ENCODE results near the gene OXER1.

Gene OXER1

DNA sequence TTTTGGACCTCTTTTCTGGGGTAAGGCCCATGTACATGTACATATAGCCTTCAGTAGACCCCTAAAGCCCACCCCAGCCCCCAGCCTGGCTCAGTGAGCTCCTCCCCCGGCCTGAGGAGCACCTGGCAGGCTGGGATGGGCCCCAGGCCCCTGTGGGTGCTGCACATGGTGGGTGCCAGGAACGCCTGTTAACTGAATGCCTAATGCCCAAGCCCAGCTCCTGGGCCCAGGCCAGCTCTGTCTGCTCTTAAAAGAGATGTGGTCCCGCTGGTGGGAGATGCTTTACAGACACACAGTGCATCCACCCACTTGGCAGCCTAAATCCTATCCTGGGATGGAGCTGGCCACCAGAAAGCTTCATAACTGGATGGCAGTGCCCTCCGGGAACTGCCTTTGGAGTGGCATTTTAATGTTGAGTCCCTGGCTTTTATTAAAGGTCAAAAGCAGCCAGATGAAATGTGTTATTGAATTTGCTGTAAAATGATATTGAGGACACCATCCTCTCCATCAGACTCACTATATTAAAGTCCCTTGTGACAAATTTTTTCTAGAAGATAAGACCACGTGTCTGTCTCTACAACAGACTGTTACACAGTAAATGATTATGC, 7.7 kb upstream of the OXER1 start:
- Histone ChIP-seq H3K4me1 (ENCODE audit: insufficient read depth, low read length) (no peaks in the 10 kb centered on the region), H2AFZ (ENCODE audit: low read depth, low read length) (no peak overlapping the region), H3K4me3 (ENCODE audit: low read length) (no peak overlapping the region), H3K9me3 (ENCODE audit: low read length) (no peaks in the 10 kb centered on the region), H3K27me3 (ENCODE audit: insufficient read depth, low read length) (no peaks in the 10 kb centered on the region), H3K36me3 (ENCODE audit: insufficient read depth, low read length) (no peaks in the 10 kb centered on the region)

DNA sequence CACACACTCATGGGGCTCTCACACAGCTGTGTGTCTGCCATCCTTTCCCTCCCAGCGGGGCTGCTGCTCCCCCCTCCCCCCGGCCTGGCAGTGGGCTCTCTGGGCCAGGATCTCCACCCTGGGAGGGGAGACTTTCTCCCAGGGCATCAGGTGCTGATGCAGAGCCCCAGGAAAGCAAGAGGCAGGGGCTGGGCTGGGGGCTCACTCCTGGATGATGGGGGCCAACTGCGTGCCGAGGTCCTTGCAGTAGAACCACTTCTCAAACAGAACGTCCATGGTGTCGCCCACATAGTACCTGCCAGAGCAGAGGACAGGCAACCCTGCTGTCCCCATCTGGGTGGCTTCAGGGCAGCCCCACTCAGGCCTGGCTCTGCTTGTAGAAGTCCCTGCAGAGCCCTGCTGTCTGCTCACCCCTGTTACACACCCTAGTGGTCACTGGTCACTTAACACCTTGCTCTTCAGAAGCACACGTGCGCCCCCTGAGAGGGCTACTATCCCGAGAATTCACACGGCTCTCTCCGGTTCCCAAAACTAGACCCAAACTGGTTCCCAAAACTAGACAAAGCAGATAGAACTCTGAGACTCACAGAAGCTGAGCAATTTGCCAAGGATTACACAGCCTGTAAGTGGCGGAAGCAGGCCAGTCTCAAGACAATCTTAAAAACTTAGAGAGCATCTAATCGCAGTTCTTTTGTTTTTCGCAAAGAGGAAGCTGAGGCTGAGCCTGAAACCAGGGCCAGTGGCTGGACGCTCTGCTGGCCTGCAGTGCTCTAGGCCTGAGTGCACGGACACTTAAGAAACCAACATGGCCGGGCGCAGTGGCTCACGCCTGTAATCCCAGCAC, 6.6 kb upstream of the OXER1 start:
- Histone ChIP-seq H3K4me1 (ENCODE audit: insufficient read depth, low read length) (no peaks in the 10 kb centered on the region), H3K27me3 (ENCODE audit: insufficient read depth, low read length) (no peaks in the 10 kb centered on the region), H3K36me3 (ENCODE audit: insufficient read depth, low read length) (no peaks in the 10 kb centered on the region), H3K9me3 (ENCODE audit: low read length) (no peaks in the 10 kb centered on the region), H2AFZ (ENCODE audit: low read depth, low read length) (no peak overlapping the region), H3K4me3 (ENCODE audit: low read length) (no peak overlapping the region)

DNA sequence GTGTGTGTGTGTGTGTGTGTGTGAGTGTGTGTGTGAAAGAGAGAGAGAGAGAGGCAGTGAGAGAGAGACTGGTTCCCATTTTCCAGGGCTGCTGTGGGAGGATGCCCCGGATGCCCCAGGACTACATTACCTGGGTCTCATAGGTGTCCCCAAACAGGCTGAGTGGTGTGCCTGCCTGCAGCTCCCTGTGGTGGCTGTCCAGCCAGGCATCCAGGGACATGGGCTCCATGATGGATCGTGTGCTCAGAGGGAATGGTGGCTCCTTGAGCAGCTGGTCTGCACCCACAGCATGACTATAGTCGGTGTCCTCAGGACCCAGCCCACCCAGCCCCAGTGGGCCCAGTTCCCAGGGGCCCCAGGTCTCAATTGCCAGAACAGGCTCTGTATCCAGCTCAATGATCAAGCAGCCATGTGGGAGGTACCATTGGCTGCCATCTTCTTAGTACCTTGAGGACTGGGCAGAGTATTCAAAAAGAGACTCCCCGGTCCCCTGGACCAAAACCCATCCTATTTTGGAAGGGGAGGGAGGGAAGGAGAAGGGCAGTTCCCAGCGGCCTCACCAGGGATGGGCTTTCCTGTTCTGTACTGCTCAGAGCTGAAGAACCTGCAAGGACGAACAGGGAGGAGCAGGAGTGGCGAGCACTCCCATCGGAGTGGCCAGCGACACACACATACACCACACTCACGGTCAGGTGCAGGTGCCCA, 5.8 kb upstream of the OXER1 start:
- no peaks in the 10 kb centered on the region for H3K36me3 ChIP-seq (ENCODE audit: insufficient read depth, low read length)
- H3K9me3 ChIP-seq (ENCODE audit: low read length), result no peaks in the 10 kb centered on the region
- H3K27me3 ChIP-seq (ENCODE audit: insufficient read depth, low read length), result no peaks in the 10 kb centered on the region
- H3K4me1 ChIP-seq (ENCODE audit: insufficient read depth, low read length), result no peaks in the 10 kb centered on the region
- no peak overlapping the region for H2AFZ ChIP-seq (ENCODE audit: low read depth, low read length)
- H3K4me3 ChIP-seq (ENCODE audit: low read length), result no peak overlapping the region

DNA sequence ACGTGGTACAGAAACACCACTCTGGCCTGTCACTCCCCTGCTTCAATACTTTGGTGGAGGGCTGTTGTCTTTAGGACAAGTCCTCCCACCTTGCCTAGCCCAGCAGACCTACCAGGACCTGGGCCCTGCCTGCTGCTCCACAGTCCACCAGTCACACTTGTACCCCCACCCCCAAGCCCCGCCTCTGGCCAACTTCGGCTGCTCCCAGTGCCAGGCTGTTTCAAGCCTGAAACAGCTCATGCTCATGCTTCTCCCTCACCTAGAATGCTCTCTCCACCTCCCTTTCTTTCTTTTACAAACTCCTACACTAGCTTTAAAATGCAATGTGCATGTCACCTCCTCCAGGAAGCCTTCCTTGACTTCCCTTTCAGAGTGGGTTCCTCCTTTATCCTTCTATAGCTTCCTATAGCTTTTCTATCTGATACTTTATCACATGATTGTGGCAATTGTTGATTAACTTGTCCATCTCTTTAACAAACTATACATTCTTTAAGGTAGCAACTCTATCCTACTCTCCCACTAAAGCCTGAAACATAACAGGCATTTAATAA, 4.8 kb upstream of the OXER1 start:
- Histone ChIP-seq H3K9me3 (ENCODE audit: low read length) (no peaks in the 10 kb centered on the region), H3K27me3 (ENCODE audit: insufficient read depth, low read length) (no peaks in the 10 kb centered on the region), H3K4me3 (ENCODE audit: low read length) (no peak overlapping the region), H3K36me3 (ENCODE audit: insufficient read depth, low read length) (no peaks in the 10 kb centered on the region), H2AFZ (ENCODE audit: low read depth, low read length) (no peak overlapping the region), H3K4me1 (ENCODE audit: insufficient read depth, low read length) (no peaks in the 10 kb centered on the region)

DNA sequence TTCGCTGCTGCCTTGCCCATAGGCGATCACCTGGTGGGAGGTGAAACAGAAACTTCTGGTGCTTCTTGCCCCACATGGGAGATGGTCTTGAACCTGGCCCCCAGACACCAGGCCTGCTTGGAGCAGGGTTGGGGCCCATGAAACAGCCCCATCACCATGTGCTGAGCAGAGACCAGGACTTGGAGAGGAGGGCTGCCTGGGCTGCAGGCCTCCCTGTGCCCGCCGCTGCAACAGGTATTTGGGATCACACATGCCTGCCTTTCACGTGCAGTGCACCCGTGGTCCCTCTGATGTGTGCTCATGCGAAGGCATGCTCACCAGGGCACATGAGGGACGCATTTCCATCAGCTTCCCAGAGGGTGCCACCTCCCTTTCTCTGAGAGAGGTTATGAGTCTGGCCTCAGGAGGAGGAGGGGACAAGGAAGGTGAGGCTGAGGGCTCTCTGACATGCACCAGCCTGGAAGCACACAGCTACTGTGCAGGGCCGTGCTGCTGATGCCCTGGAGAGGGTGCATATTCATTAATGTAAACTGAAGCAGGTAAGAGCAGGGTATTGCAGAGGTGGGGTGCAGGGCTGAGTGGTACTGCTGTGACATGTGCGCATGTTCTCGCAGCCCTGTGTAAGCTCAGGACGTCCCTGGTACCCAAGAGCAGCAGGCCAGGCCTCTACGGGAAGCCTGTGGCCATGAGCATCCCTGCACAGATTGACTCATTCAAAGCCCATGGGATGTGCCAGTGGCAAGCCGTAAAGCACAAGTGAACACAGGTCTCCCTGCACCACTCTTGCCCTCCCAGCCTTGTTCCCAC, 4.2 kb upstream of the OXER1 start:
- Histone ChIP-seq H3K4me1 (ENCODE audit: insufficient read depth, low read length) (no peaks in the 10 kb centered on the region), H3K9me3 (ENCODE audit: low read length) (no peaks in the 10 kb centered on the region), H3K27me3 (ENCODE audit: insufficient read depth, low read length) (no peaks in the 10 kb centered on the region), H3K4me3 (ENCODE audit: low read length) (no peak overlapping the region), H2AFZ (ENCODE audit: low read depth, low read length) (no peak overlapping the region), H3K36me3 (ENCODE audit: insufficient read depth, low read length) (no peaks in the 10 kb centered on the region)

DNA sequence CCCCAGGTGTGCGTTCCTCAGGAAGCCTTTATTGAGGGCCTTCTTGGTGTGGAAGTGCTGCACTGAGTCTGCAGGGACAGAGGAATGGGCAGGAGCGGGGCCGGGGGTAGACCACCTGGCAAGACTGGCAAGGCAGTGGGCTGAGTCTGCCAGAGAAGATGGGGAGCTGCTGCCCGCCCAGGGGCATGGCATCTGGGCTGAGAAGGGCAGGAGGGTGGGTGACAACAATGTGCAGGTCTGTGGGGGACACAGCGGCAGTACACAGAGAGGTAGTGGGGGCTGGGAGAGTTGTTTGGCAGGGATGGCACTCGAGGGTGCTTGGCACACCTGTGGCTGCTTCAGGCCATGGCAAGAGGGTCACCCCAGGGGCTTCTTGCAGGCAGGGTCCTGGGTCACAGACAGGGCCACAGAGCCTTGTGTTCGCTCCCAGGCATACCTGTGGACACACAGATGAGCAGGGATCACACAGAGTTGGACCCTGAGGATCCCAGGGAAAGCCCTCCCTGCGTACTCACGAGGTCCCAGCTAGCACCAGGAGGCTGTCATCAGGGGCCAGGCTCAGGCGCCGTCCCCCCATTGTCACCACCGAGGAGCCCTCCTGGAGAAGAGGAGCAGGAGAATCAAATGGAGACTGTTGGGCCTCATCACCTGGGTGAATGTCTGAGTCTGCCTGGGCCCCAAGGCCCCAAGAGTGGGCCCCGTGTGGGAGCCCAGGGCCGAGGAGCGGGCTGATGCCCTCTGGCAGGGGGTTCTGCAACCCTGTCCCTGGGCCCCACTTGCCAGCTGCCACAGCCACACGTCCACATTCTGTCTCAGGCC, 3.4 kb upstream of the OXER1 start:
- Histone ChIP-seq H3K36me3 (ENCODE audit: insufficient read depth, low read length) (no peaks in the 10 kb centered on the region), H3K4me3 (ENCODE audit: low read length) (no peak overlapping the region), H3K9me3 (ENCODE audit: low read length) (no peaks in the 10 kb centered on the region), H2AFZ (ENCODE audit: low read depth, low read length) (no peak overlapping the region), H3K4me1 (ENCODE audit: insufficient read depth, low read length) (no peaks in the 10 kb centered on the region), H3K27me3 (ENCODE audit: insufficient read depth, low read length) (no peaks in the 10 kb centered on the region)

DNA sequence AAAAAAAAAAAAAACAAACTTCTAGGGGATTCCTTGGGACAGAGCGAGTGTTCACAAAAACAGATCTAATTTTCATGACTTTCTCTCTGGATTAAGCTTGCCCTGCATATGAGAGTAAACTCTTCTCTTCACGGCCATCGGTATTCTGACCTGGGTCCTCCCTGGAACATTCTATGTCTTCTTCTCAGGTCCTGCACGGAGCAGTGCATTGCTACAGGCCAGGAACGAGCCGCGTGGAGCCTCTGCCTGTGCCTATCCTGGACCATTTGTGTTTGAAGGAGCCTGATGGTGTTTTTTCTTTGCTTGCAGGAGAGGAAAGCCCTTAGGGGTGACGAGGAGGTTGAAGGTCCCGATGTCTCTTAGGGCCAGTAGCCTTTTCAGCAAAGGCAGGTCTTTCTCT, 1.8 kb upstream of the OXER1 start:
- no peaks in the 10 kb centered on the region for H3K4me1 ChIP-seq (ENCODE audit: insufficient read depth, low read length)
- H3K27me3 ChIP-seq (ENCODE audit: insufficient read depth, low read length), result no peaks in the 10 kb centered on the region
- no peaks in the 10 kb centered on the region for H3K9me3 ChIP-seq (ENCODE audit: low read length)
- no peaks in the 10 kb centered on the region for H3K36me3 ChIP-seq (ENCODE audit: insufficient read depth, low read length)
- no peak overlapping the region for H3K4me3 ChIP-seq (ENCODE audit: low read length)
- H2AFZ ChIP-seq (ENCODE audit: low read depth, low read length), result no peak overlapping the region

DNA sequence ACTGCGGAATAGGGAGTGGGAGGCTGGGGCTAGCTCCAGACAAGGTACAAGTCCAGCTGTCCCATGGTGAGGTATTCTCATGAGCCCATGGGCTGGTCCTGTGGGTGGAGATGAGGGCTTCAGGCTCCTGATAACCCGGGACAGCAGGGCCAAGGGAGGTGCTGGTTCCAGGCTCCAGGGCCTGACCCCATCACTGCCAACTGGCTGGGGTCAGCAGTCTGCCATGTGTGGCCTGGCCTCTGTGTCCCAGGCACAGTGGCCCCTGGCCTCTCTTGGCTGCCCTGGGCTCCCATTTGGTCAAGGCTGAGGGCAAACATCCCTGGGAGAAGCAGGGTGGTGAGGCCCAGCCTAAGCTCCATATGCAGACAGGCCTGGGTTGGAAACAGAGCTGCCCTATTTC, 966 bp upstream of the OXER1 start:
- Histone ChIP-seq H3K9me3 (ENCODE audit: low read length) (no peaks in the 10 kb centered on the region), H2AFZ (ENCODE audit: low read depth, low read length) (no peak overlapping the region), H3K36me3 (ENCODE audit: insufficient read depth, low read length) (no peaks in the 10 kb centered on the region), H3K4me3 (ENCODE audit: low read length) (no peak overlapping the region), H3K4me1 (ENCODE audit: insufficient read depth, low read length) (no peaks in the 10 kb centered on the region), H3K27me3 (ENCODE audit: insufficient read depth, low read length) (no peaks in the 10 kb centered on the region)

DNA sequence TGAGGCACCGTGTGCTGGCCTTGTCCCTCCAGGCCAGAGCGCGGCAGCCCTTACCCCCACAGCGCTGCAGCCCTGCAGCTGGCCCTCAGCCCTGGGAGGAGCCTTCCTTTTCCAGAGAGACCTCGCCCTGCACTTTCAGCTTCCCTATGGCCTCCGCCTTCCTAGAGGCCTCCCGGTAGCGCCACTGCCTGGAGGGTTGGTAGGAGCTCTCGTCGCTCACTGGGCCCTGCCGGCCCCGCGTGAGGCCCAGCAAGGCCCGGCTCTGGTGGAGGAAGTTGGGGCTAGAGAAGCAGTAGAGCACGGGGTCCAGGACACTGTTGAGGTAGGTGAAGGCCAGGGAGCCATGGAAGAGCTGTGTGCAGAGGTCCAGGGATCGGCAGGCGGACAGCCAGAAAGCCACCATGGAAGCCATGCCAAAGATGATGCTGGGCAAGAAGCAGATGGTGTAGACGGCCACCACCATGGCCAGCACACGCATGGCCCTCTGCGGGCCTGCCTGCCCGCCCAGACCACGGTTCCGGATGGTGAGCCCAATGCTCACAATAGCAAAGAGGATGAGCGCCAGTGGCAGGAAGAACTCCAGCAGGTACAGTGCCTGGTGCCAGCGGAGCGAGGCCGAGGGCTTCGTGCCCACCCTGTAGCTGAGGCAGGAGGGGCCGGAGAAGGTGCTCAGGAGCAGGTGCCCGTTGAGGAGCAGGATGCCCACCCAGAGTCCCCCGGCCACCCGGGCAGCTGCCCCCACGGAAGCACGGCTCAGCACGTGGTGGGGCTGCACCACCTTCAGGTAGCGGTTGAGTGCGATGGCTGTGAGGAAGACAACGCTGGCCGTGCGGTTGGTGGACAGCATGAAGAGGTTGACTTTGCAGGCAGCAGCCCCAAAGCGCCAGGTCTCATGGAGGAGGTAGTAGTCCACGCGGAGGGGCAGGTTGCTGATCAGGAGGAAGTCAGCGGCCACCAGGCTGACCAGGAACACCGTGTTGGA, 821 bp downstream of the OXER1 start:
- no peak overlapping the region for H2AFZ ChIP-seq (ENCODE audit: low read depth, low read length)
- H3K36me3 ChIP-seq (ENCODE audit: insufficient read depth, low read length), result no peaks in the 10 kb centered on the region
- H3K4me1 ChIP-seq (ENCODE audit: insufficient read depth, low read length), result no peaks in the 10 kb centered on the region
- H3K4me3 ChIP-seq (ENCODE audit: low read length), result no peak overlapping the region
- no peaks in the 10 kb centered on the region for H3K27me3 ChIP-seq (ENCODE audit: insufficient read depth, low read length)
- no peaks in the 10 kb centered on the region for H3K9me3 ChIP-seq (ENCODE audit: low read length)

DNA sequence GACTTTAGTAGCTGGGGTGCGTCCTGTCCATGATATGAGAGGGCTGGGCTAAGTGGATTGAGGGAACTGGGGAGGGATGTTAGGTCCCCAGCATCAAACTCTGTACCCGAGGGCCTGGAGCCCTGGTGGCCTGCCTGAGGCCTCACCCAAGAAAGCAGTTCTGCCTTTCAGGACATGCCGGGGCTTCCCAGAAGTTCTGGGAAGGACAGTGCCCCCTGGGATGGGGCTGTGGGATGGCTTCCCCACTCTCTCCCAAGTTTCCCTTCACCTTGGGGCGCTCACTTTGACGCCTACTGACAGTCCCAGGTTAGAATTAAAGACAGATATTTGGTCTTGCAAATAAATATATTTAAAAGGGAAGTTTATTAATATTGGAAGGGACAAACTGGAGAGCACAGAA, 1.8 kb downstream of the OXER1 start:
- H3K27me3 ChIP-seq (ENCODE audit: insufficient read depth, low read length), result no peaks in the 10 kb centered on the region
- H3K9me3 ChIP-seq (ENCODE audit: low read length), result no peaks in the 10 kb centered on the region
- H3K4me3 ChIP-seq (ENCODE audit: low read length), result no peak overlapping the region
- no peaks in the 10 kb centered on the region for H3K36me3 ChIP-seq (ENCODE audit: insufficient read depth, low read length)
- no peaks in the 10 kb centered on the region for H3K4me1 ChIP-seq (ENCODE audit: insufficient read depth, low read length)
- H2AFZ ChIP-seq (ENCODE audit: low read depth, low read length), result no peak overlapping the region

DNA sequence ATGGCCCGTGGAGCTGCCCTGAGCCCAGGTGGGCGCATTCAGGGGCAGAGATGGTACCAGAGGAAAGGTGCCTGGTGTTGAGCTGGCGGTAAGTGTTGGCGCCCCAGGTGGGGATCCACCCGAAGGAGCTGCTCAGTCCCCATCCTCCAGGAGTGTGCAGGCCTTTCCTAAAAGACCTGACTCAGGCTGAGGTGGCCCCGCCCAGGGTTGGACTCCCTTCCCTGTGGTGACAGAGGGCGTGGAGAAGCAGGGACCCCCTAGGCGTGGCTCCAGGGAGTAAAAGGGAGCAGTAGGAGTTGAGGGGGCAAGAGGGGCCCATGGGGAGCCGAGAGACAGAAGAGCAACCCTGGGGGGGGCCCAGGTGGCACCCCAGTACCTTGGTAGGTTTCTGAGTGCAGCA, 2.4 kb downstream of the OXER1 start:
- no peaks in the 10 kb centered on the region for H3K27me3 ChIP-seq (ENCODE audit: insufficient read depth, low read length)
- H3K4me3 ChIP-seq (ENCODE audit: low read length), result no peak overlapping the region
- H3K36me3 ChIP-seq (ENCODE audit: insufficient read depth, low read length), result no peaks in the 10 kb centered on the region
- no peak overlapping the region for H2AFZ ChIP-seq (ENCODE audit: low read depth, low read length)
- peaks cover 1% of the 10 kb centered on the region for H3K4me1 ChIP-seq (ENCODE audit: insufficient read depth, low read length)
- H3K9me3 ChIP-seq (ENCODE audit: low read length), result no peaks in the 10 kb centered on the region

All from neuron (in vitro differentiated cells).